Type B pancreatic cell (in vitro differentiated cells): ENCODE data around the gene KRI1. TPM values are rescaled to one million over a fixed set of nuclear protein-coding genes. Genes with fewer than 3 reads are reported as not detected.
A peak's percentile ranks its signal among the peaks of the same experiment; 100 is the strongest.
"Not testable (repeated sequence)": the region's sequence is repeated elsewhere in the genome, so short reads cannot be mapped to it uniquely, and the experiment has no call there.

ENCODE experiments used
- DNase-seq: peaks from one replicate; pipeline ENCODE4 v3.0.0; 2021; ENCODE audit warnings: mixed read lengths; ENCODE audit not compliant: unreplicated experiment; ENCODE audit errors: extremely low spot score
- H3K27ac Mint-ChIP-seq: 2 replicates; pipeline ENCODE4 v1.8.0; 2021; ENCODE audit warnings: mild to moderate bottlenecking, mixed read lengths
- H3K27me3 Mint-ChIP-seq: 2 replicates; pipeline ENCODE4 v1.8.0; 2021; ENCODE audit warnings: mixed read lengths
- H3K36me3 Mint-ChIP-seq: 2 replicates; pipeline ENCODE4 v1.8.0; 2021; ENCODE audit warnings: mixed read lengths
- H3K4me1 Mint-ChIP-seq: one replicate; pipeline ENCODE4 v1.8.0; 2021; ENCODE audit warnings: mixed read lengths; ENCODE audit not compliant: unreplicated experiment
- H3K4me3 Mint-ChIP-seq: 2 replicates; pipeline ENCODE4 v1.8.0; 2021; ENCODE audit warnings: mild to moderate bottlenecking, mixed read lengths
- H3K9me3 Mint-ChIP-seq: 2 replicates; pipeline ENCODE4 v1.8.0; 2021; ENCODE audit warnings: mixed read lengths
- CTCF ChIP-seq: fragments of 200-600 bp; sonication (generic); conservative IDR thresholded peaks from 2 replicates; pipeline ENCODE4 v1.5.0; 2021; ENCODE audit warnings: antibody characterized with exemption, mild to moderate bottlenecking
- total RNA-seq: library from RNA; stranded (reverse); gene quantifications from 2 replicates; pipeline ENCODE4 v1.2.1, GENCODE V29; 2021; ENCODE audit warnings: low replicate concordance

The KRI1 gene
- total RNA-seq, 1 donor from 2014 or later = 34.4 TPM

GRCh38 chr19:10535613-10536012 is 30.2 kb downstream of the KRI1 start:
- Mint-ChIP-seq H3K36me3 (no peaks in the 10 kb centered on the region), H3K27me3 (peaks cover 32% of the 10 kb centered on the region), H3K27ac (no peak overlapping the region), H3K4me1 (peaks cover 7% of the 10 kb centered on the region), H3K9me3 (no peaks in the 10 kb centered on the region), H3K4me3 (no peak overlapping the region)
- DNase-seq = no peak
- TF ChIP-seq CTCF = no peak

GRCh38 chr19:10533646-10534386 is 32.0 kb downstream of the KRI1 start:
- TF ChIP-seq CTCF = no peak
- no peak for DNase-seq
- Mint-ChIP-seq H3K4me3 (peak overlapping the region; percentile 41), H3K27me3 (peaks cover 28% of the 10 kb centered on the region), H3K36me3 (no peaks in the 10 kb centered on the region), H3K27ac (peak overlapping the region; percentile 86), H3K4me1 (peaks cover 7% of the 10 kb centered on the region), H3K9me3 (no peaks in the 10 kb centered on the region)

- no peak overlapping the region for H3K4me3 Mint-ChIP-seq
- H3K9me3 Mint-ChIP-seq = no peaks in the 10 kb centered on the region
- peaks cover 19% of the 10 kb centered on the region for H3K27me3 Mint-ChIP-seq
- no peak for TF ChIP-seq CTCF
- peaks cover 7% of the 10 kb centered on the region for H3K4me1 Mint-ChIP-seq
- DNase-seq = no peak
- no peaks in the 10 kb centered on the region for H3K36me3 Mint-ChIP-seq
- H3K27ac Mint-ChIP-seq = no peak overlapping the region
Observed at GRCh38 chr19:10532457-10532856, 33.4 kb downstream of the KRI1 start.

- H3K36me3 Mint-ChIP-seq, H3K4me1 Mint-ChIP-seq, DNase-seq, H3K4me3 Mint-ChIP-seq, H3K9me3 Mint-ChIP-seq, H3K27ac Mint-ChIP-seq: not testable (repeated sequence)
- peaks cover 13% of the 10 kb centered on the region for H3K27me3 Mint-ChIP-seq
Observed at GRCh38 chr19:10526887-10527286, 38.9 kb downstream of the KRI1 start.

- no peaks in the 10 kb centered on the region for H3K36me3 Mint-ChIP-seq
- H3K4me1 Mint-ChIP-seq = no peaks in the 10 kb centered on the region
- H3K27ac Mint-ChIP-seq = no peak overlapping the region
- H3K9me3 Mint-ChIP-seq = no peaks in the 10 kb centered on the region
- TF ChIP-seq CTCF = no peak
- no peak overlapping the region for H3K4me3 Mint-ChIP-seq
- H3K27me3 Mint-ChIP-seq = peaks cover 16% of the 10 kb centered on the region
- DNase-seq = no peak
Observed at GRCh38 chr19:10525636-10526035, 40.2 kb downstream of the KRI1 start.

GRCh38 chr19:10523135-10523636 is 42.6 kb downstream of the KRI1 start:
- Mint-ChIP-seq H3K4me3 (no peak overlapping the region), H3K27me3 (peaks cover 32% of the 10 kb centered on the region), H3K9me3 (no peaks in the 10 kb centered on the region), H3K36me3 (no peaks in the 10 kb centered on the region), H3K27ac (no peak overlapping the region), H3K4me1 (peaks cover 12% of the 10 kb centered on the region)
- DNase-seq = no peak
- no peak for TF ChIP-seq CTCF
